Nephron (organoid): ENCODE data around the gene ASIC2.

Experiments
- H3K27ac Mint-ChIP-seq, 3 experiments: 2 replicates each; pipeline ENCODE4 v1.8.0; 2020; ENCODE audit warnings: mixed read lengths in 3 of 3, mild to moderate bottlenecking in 2 of 3, moderate library complexity in 1 of 3
- H3K27me3 Mint-ChIP-seq: 2 replicates; pipeline ENCODE4 v1.8.0; 2021; ENCODE audit warnings: low read depth, mild to moderate bottlenecking, moderate library complexity, mixed read lengths
- H3K36me3 Mint-ChIP-seq: 2 replicates; pipeline ENCODE4 v1.8.0; 2020; ENCODE audit warnings: low read depth, mixed read lengths
- H3K4me1 Mint-ChIP-seq: 2 replicates; pipeline ENCODE4 v1.8.0; 2020; ENCODE audit warnings: mixed read lengths
- H3K4me3 Mint-ChIP-seq, 3 experiments: 2 replicates each; pipeline ENCODE4 v1.8.0; 2020; ENCODE audit warnings: mild to moderate bottlenecking in 3 of 3, mixed read lengths in 3 of 3, moderate library complexity in 2 of 3
- H3K9me3 Mint-ChIP-seq: 2 replicates; pipeline ENCODE4 v1.8.0; 2020; ENCODE audit warnings: mixed read lengths
- TF ChIP-seq, protein P1 (sequence below), 3 experiments: fragments of 200-600 bp; sonication (generic); IDR thresholded peaks; one replicate each; pipeline ENCODE4 v1.5.0; 2021; ENCODE audit warnings: antibody characterized with exemption in 3 of 3; ENCODE audit not compliant: unreplicated experiment in 3 of 3

The ASIC2 gene

DNA sequence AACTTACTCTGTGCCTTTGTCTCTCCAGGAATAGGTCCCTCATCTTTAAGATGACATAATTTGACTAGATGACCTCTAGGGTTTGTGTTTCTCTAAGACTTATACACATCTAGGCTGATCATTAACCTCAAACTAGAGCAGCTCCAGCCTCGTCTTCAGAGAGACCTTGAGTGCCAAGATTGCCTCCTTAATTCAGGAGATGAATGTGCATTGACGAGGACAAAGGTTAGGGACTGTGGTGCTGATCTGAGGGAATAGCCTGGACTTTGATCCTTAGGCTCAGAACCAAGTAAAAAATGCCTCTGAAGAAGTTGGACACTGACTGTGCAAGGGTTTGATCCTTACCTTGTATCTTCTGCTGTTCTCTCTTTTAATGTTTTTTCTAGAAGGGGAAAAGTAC lies 17.2 kb upstream of the ASIC2 start:
- peaks cover 29% of the 10 kb centered on the region for H3K27me3 Mint-ChIP-seq
- no peaks in the 10 kb centered on the region for H3K4me1 Mint-ChIP-seq
- H3K4me3 Mint-ChIP-seq = no peak overlapping the region
- H3K36me3 Mint-ChIP-seq = no peaks in the 10 kb centered on the region
- H3K9me3 Mint-ChIP-seq = no peaks in the 10 kb centered on the region
- no peak overlapping the region for H3K27ac Mint-ChIP-seq
- TF ChIP-seq, protein P1, sequence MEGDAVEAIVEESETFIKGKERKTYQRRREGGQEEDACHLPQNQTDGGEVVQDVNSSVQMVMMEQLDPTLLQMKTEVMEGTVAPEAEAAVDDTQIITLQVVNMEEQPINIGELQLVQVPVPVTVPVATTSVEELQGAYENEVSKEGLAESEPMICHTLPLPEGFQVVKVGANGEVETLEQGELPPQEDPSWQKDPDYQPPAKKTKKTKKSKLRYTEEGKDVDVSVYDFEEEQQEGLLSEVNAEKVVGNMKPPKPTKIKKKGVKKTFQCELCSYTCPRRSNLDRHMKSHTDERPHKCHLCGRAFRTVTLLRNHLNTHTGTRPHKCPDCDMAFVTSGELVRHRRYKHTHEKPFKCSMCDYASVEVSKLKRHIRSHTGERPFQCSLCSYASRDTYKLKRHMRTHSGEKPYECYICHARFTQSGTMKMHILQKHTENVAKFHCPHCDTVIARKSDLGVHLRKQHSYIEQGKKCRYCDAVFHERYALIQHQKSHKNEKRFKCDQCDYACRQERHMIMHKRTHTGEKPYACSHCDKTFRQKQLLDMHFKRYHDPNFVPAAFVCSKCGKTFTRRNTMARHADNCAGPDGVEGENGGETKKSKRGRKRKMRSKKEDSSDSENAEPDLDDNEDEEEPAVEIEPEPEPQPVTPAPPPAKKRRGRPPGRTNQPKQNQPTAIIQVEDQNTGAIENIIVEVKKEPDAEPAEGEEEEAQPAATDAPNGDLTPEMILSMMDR (IDR thresholded peaks at IDR 0.05; ENCODE audit: unreplicated experiment in 3 of 3) = no peak

GRCh38 chr17:33303254-33303653 lies 10.2 kb upstream of the ASIC2 start:
- peaks cover 28% of the 10 kb centered on the region for H3K27me3 Mint-ChIP-seq
- H3K4me3 Mint-ChIP-seq = no peak overlapping the region
- H3K9me3 Mint-ChIP-seq = peaks cover 9% of the 10 kb centered on the region
- H3K36me3 Mint-ChIP-seq = no peaks in the 10 kb centered on the region
- TF ChIP-seq, protein P1 (IDR thresholded peaks at IDR 0.05; ENCODE audit: unreplicated experiment in 3 of 3) = no peak
- no peak overlapping the region for H3K27ac Mint-ChIP-seq
- no peaks in the 10 kb centered on the region for H3K4me1 Mint-ChIP-seq

DNA sequence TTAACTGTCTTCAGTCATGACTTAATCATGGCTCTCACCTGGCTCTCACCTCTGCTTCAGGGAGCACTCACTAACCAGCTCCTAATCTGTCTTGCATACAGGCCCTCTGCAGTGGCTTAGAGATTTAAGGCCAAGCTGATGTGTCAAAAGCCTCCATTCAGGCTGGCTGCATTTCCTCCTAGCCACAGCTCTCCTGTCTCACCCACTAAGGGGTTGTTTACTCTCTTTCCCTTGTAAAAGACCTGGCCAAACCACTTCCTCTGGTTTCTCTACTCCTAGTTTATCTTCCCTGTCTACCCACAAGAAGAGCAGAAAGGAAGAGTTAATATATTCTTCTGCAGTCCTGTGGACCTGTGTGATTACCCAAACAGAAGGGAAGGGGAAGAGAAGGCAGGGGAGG lies 9.3 kb upstream of the ASIC2 start:
- no peaks in the 10 kb centered on the region for H3K36me3 Mint-ChIP-seq
- peaks cover 26% of the 10 kb centered on the region for H3K27me3 Mint-ChIP-seq
- H3K9me3 Mint-ChIP-seq = peaks cover 9% of the 10 kb centered on the region
- no peak overlapping the region for H3K4me3 Mint-ChIP-seq
- TF ChIP-seq, protein P1 (IDR thresholded peaks at IDR 0.05; ENCODE audit: unreplicated experiment in 3 of 3) = no peak
- H3K27ac Mint-ChIP-seq = no peak overlapping the region
- no peaks in the 10 kb centered on the region for H3K4me1 Mint-ChIP-seq

GRCh38 chr17:33300241-33300640 lies 7.1 kb upstream of the ASIC2 start:
- no peaks in the 10 kb centered on the region for H3K36me3 Mint-ChIP-seq
- TF ChIP-seq, protein P1 (IDR thresholded peaks at IDR 0.05; ENCODE audit: unreplicated experiment in 3 of 3) = no peak

GRCh38 chr17:33299115-33299514 lies 6.0 kb upstream of the ASIC2 start:
- Mint-ChIP-seq H3K4me1 (peaks cover 9% of the 10 kb centered on the region), H3K36me3 (no peaks in the 10 kb centered on the region), H3K27ac (no peak overlapping the region), H3K9me3 (peaks cover 11% of the 10 kb centered on the region), H3K27me3 (peaks cover 55% of the 10 kb centered on the region), H3K4me3 (no peak overlapping the region)
- TF ChIP-seq, protein P1 (IDR thresholded peaks at IDR 0.05; ENCODE audit: unreplicated experiment in 3 of 3) = no peak

More at GRCh38 chr17:33300241-33300640, 7.1 kb upstream of the ASIC2 start:
- no peak overlapping the region for H3K27ac Mint-ChIP-seq
- H3K27me3 Mint-ChIP-seq = peaks cover 48% of the 10 kb centered on the region
- peaks cover 9% of the 10 kb centered on the region for H3K9me3 Mint-ChIP-seq
- H3K4me1 Mint-ChIP-seq = peaks cover under 1% of the 10 kb centered on the region
- H3K4me3 Mint-ChIP-seq = no peak overlapping the region

DNA sequence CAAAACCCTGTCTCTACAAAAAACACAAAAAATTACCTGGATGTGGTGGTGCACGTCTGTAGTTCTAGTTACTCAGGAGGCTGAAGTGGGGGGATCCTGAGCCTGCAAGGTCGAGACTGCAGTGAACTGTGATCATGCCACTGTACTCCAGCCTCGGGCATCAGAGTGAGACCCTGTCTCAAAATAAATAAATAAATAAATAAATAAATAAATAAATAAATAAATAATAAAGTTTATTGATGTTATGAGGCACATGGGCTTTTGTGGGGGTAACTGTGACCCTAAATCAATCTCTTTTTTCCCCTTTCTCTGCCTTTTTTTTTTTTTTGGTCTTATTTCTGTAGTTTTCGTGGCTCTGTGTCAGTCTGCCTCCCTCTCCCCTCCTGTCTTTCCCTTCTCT lies 4.5 kb upstream of the ASIC2 start:
- Mint-ChIP-seq H3K4me1 (peaks cover 14% of the 10 kb centered on the region), H3K4me3 (no peak overlapping the region), H3K36me3 (no peaks in the 10 kb centered on the region), H3K9me3 (peaks cover 11% of the 10 kb centered on the region), H3K27ac (no peak overlapping the region), H3K27me3 (peaks cover 66% of the 10 kb centered on the region)
- TF ChIP-seq, protein P1 (IDR thresholded peaks at IDR 0.05; ENCODE audit: unreplicated experiment in 3 of 3) = no peak
